K562 (cell line): Measurements from ENCODE around the gene LGR6. TPM values are rescaled to one million over a fixed set of nuclear protein-coding genes. Genes with fewer than 3 reads are reported as not detected.

Source experiments
- DEAF1 ChIP-seq: fragments of 450-650 bp; formaldehyde crosslinking; IDR thresholded peaks from 2 replicates; pipeline ENCODE4 v1.4.0; 2020; ENCODE audit warnings: mild to moderate bottlenecking, moderate library complexity
- ELK1 ChIP-seq: sonication (generic); formaldehyde crosslinking; IDR thresholded peaks from 2 replicates; pipeline ENCODE4 v1.8.1; 2022; ENCODE audit warnings: missing genetic modification reagents
- GTF2A2 ChIP-seq: IDR thresholded peaks from 2 replicates; pipeline ENCODE4 v1.6.1; 2016; ENCODE audit warnings: mild to moderate bottlenecking, missing genetic modification characterization, missing compliant biosample characterization
- GTF2E2 ChIP-seq: fragments of 200-800 bp; sonication (Bioruptor generic); IDR thresholded peaks from 2 replicates; pipeline ENCODE4 v1.6.1; 2016; ENCODE audit warnings: missing genetic modification characterization, missing compliant biosample characterization
- HSF4 ChIP-seq: fragments of 250-450 bp; sonication (Bioruptor Pico); IDR thresholded peaks from 2 replicates; pipeline ENCODE4 v2.1.2; 2022; ENCODE audit warnings: mild to moderate bottlenecking, moderate library complexity, borderline replicate concordance
- MTA3 ChIP-seq: fragments of 450-650 bp; formaldehyde crosslinking; IDR thresholded peaks from 2 replicates; pipeline ENCODE4 v1.6.1; 2017; ENCODE audit warnings: mild to moderate bottlenecking, borderline replicate concordance
- NCOA4 ChIP-seq: fragments of 450-650 bp; IDR thresholded peaks from 2 replicates; pipeline ENCODE4 v1.6.1; 2018; ENCODE audit warnings: mild to moderate bottlenecking; ENCODE audit not compliant: partially characterized antibody
- NELFE ChIP-seq: IDR thresholded peaks from 2 replicates; pipeline ENCODE4 v1.6.1; 2011; ENCODE audit warnings: mild to moderate bottlenecking; ENCODE audit not compliant: insufficient read depth, insufficient read length
- NFIX ChIP-seq: fragments of 250-450 bp; sonication (Bioruptor Pico); IDR thresholded peaks from 2 replicates; pipeline ENCODE4 v1.4.0; 2020; ENCODE audit warnings: low read depth, mild to moderate bottlenecking, moderate library complexity
- NR4A1 ChIP-seq, 2 experiments: fragments of 250-450 bp in 1 of 2; fragments of 450-650 bp in 1 of 2; sonication (Bioruptor Pico) in 1 of 2; IDR thresholded peaks; 2 replicates each; pipeline versions ENCODE4 v1.4.0 to v1.6.1; 2016 to 2020; ENCODE audit warnings: mild to moderate bottlenecking in 2 of 2, missing compliant biosample characterization in 1 of 2, missing genetic modification characterization in 1 of 2, moderate library complexity in 1 of 2
- NUFIP1 ChIP-seq: fragments of 450-650 bp; IDR thresholded peaks from 2 replicates; pipeline ENCODE4 v1.6.1; 2018; ENCODE audit not compliant: partially characterized antibody
- PTTG1 ChIP-seq: fragments of 450-650 bp; IDR thresholded peaks from 2 replicates; pipeline ENCODE4 v1.6.1; 2016; ENCODE audit warnings: low read depth, mild to moderate bottlenecking, missing genetic modification characterization, missing compliant biosample characterization
- SMAD4 ChIP-seq: fragments of 250-450 bp; sonication (Bioruptor Pico); conservative IDR thresholded peaks from 2 replicates; pipeline ENCODE4 v1.8.0; 2021; ENCODE audit warnings: inconsistent platforms, mild to moderate bottlenecking, moderate library complexity
- TAL1 ChIP-seq: fragments of 450-650 bp; IDR thresholded peaks from 2 replicates; pipeline ENCODE4 v1.6.1; 2016; ENCODE audit warnings: mild to moderate bottlenecking
- TBL1XR1 ChIP-seq, 2 experiments: IDR thresholded peaks; 2 replicates each; pipeline ENCODE4 v1.6.1; 2012; ENCODE audit warnings: improper control_type of control experiment in 2 of 2, low read length in 2 of 2, mild to moderate bottlenecking in 1 of 2
- TCFL5 ChIP-seq: fragments of 250-450 bp; sonication (Bioruptor Pico); conservative IDR thresholded peaks from 2 replicates; pipeline ENCODE4 v1.6.1; 2021; ENCODE audit warnings: mild to moderate bottlenecking, moderate library complexity, matching md5 sums
- THRB ChIP-seq: fragments of 450-650 bp; formaldehyde crosslinking; conservative IDR thresholded peaks from 2 replicates; pipeline ENCODE4 v1.4.0; 2022; ENCODE audit warnings: mild to moderate bottlenecking, missing genetic modification characterization
- ZNF175 ChIP-seq: fragments of 200-800 bp; sonication (Bioruptor generic); IDR thresholded peaks from 2 replicates; pipeline ENCODE4 v1.6.1; 2016; ENCODE audit warnings: low read depth, mild to moderate bottlenecking, missing genetic modification characterization, missing compliant biosample characterization
- polyA plus RNA-seq, 8 experiments: library from polyadenylated mRNA; depleted of rRNA in 4 of 8; stranded (reverse) in 5 of 8; unstranded in 3 of 8; fragments of >200 nt; fragmentation: Nextera tagmentation in 2 of 8; fragmentation: Illumina TruSeq in 1 of 8; extraction: Ambion mirVana in 2 of 8; extraction: Trizol in 1 of 8; gene quantifications; 2 replicates each; pipeline versions ENCODE4 v1.2.1 to v1.2.3, GENCODE V29; 2011 to 2014; ENCODE audit warnings: inconsistent platforms in 1 of 8, missing spikeins in 1 of 8
- total RNA-seq, 7 experiments: library from RNA; depleted of rRNA in 6 of 7; stranded (reverse); fragments of >200 nt in 6 of 7; fragmentation: Illumina TruSeq in 2 of 7; extraction: Trizol in 2 of 7; gene quantifications; 2 replicates each; pipeline versions ENCODE4 v1.2.1 to v1.2.3, GENCODE V29; 2011 to 2021; ENCODE audit warnings: low replicate concordance in 1 of 7
- TF ChIP-seq, protein P1 (sequence below): fragments of 450-650 bp; IDR thresholded peaks from 2 replicates; pipeline ENCODE4 v1.6.1; 2016; ENCODE audit warnings: borderline replicate concordance
- TF ChIP-seq, protein P2 (sequence below): fragments of 250-450 bp; sonication (Bioruptor Pico); IDR thresholded peaks from 2 replicates; pipeline ENCODE4 v1.4.0; 2020; ENCODE audit warnings: borderline replicate concordance

Gene LGR6
- total and polyA plus RNA-seq, 9 of the 15 experiments (the other 6 are each of a cell fraction or from before 2014, with no cell fraction given): 0.01 to 0.54 (median 0.17) TPM; not detected in 1

GRCh38 chr1:202158810-202159533 is 34.6 kb upstream of the LGR6 start (continued):
- TF ChIP-seq TCFL5 (no peak), NFIX (CRISPR knock-in tag) (no peak), ELK1 (no peak), TBL1XR1 (IDR thresholded peaks at IDR 0.05; ENCODE audit: low read length in 2 of 2) (peak; percentile 55 to 61; a peak in 2 of 4 replicates), ZNF175 (no peak), GTF2E2 (tag) (no peak), THRB (no peak), NR4A1 (CRISPR knock-in tag; IDR thresholded peaks at IDR 0.05) (0 out of 2 replicates have a peak, but pooled peaks have one; percentile 6), NR4A1 (tag; IDR thresholded peaks at IDR 0.05) (0 out of 2 replicates have a peak, but pooled peaks have one; percentile 58), DEAF1 (CRISPR knock-in tag) (no peak), PTTG1 (tag) (no peak), MTA3 (peak; percentile 73; the same call in 1 of the 2 replicates), NCOA4 (no peak), NUFIP1 (no peak), NELFE (no peak), SMAD4 (CRISPR knock-in tag) (peak; percentile 91), TAL1 (no peak), HSF4 (CRISPR knock-in tag) (no peak), GTF2A2 (tag) (no peak)
- TF ChIP-seq, protein P1, sequence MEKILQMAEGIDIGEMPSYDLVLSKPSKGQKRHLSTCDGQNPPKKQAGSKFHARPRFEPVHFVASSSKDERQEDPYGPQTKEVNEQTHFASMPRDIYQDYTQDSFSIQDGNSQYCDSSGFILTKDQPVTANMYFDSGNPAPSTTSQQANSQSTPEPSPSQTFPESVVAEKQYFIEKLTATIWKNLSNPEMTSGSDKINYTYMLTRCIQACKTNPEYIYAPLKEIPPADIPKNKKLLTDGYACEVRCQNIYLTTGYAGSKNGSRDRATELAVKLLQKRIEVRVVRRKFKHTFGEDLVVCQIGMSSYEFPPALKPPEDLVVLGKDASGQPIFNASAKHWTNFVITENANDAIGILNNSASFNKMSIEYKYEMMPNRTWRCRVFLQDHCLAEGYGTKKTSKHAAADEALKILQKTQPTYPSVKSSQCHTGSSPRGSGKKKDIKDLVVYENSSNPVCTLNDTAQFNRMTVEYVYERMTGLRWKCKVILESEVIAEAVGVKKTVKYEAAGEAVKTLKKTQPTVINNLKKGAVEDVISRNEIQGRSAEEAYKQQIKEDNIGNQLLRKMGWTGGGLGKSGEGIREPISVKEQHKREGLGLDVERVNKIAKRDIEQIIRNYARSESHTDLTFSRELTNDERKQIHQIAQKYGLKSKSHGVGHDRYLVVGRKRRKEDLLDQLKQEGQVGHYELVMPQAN: no peak
- TF ChIP-seq, protein P2, sequence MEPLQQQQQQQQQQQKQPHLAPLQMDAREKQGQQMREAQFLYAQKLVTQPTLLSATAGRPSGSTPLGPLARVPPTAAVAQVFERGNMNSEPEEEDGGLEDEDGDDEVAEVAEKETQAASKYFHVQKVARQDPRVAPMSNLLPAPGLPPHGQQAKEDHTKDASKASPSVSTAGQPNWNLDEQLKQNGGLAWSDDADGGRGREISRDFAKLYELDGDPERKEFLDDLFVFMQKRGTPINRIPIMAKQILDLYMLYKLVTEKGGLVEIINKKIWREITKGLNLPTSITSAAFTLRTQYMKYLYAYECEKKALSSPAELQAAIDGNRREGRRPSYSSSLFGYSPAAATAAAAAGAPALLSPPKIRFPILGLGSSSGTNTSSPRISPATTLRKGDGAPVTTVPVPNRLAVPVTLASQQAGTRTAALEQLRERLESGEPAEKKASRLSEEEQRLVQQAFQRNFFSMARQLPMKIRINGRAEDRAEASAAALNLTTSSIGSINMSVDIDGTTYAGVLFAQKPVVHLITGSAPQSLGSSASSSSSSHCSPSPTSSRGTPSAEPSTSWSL (CRISPR knock-in tag): no peak; the same call in 1 of the 2 replicates
